Heart left ventricle (tissue), 16 donors: ENCODE results near the gene IQGAP2. TPM values are rescaled to one million over a fixed set of nuclear protein-coding genes. Genes with fewer than 3 reads are reported as not detected.

Experiments
- ATAC-seq, 4 donors: fragments of 200-7000 bp; cut with Tn5 transposase; one replicate each; pipeline ENCODE4 v1.9.1; 2020 to 2022; ENCODE audit warnings: moderate library complexity in 4 of 4, mild to moderate bottlenecking in 3 of 4, moderate number of reproducible peaks in 1 of 4
- DNase-seq, 5 donors: peaks; one replicate each; pipeline ENCODE4 v3.0.0-alpha.2; 2020
- H3K27ac ChIP-seq, 12 donors: fragments of 200-600 bp; sonication (generic) in 4 of 12; one replicate each; pipeline versions ENCODE4 v1.5.0 to v1.8.0; 2016 to 2022; ENCODE audit warnings: mild to moderate bottlenecking in 2 of 12
- H3K27me3 ChIP-seq, 9 donors: fragments of 200-600 bp; sonication (generic) in 2 of 9; one replicate each; pipeline versions ENCODE4 v1.5.1 to v1.8.0; 2016 to 2022; ENCODE audit warnings: mild to moderate bottlenecking in 3 of 9
- H3K36me3 ChIP-seq, 9 donors: fragments of 200-600 bp; sonication (generic) in 2 of 9; one replicate each; pipeline versions ENCODE4 v1.5.0 to v1.8.0; 2018 to 2022; ENCODE audit warnings: mild to moderate bottlenecking in 2 of 9
- H3K4me1 ChIP-seq, 12 donors: fragments of 200-600 bp; sonication (generic) in 4 of 12; one replicate each; pipeline versions ENCODE4 v1.5.0 to v1.8.0; 2016 to 2022; ENCODE audit warnings: mild to moderate bottlenecking in 3 of 12
- H3K4me3 ChIP-seq, 12 donors: fragments of 200-600 bp; sonication (generic) in 4 of 12; one replicate each; pipeline versions ENCODE4 v1.5.0 to v1.8.0; 2017 to 2022; ENCODE audit warnings: mild to moderate bottlenecking in 9 of 12, moderate library complexity in 4 of 12
- H3K9me3 ChIP-seq, 12 donors: fragments of 200-600 bp; sonication (generic) in 4 of 12; one replicate each; pipeline versions ENCODE4 v1.5.0 to v1.8.0; 2016 to 2022; ENCODE audit warnings: mild to moderate bottlenecking in 1 of 12
- CTCF ChIP-seq, 12 donors: fragments of 200-600 bp; sonication (generic) in 4 of 12; IDR thresholded peaks; one replicate each; pipeline versions ENCODE4 v1.5.0 to v1.8.0; 2018 to 2022; ENCODE audit warnings: antibody characterized with exemption in 12 of 12, mild to moderate bottlenecking in 5 of 12
- POLR2A ChIP-seq, 2 donors: fragments of 450-650 bp; IDR thresholded peaks; one replicate each; pipeline ENCODE4 v1.6.1; 2017; ENCODE audit warnings: antibody characterized with exemption in 2 of 2, mild to moderate bottlenecking in 2 of 2, moderate library complexity in 2 of 2
- WGBS, 4 donors: extraction: QIAGEN DNeasy Blood & Tissue Kit in 2 of 4; methylation state at CpG; one replicate each; pipeline versions ENCODE4 v1.1.5 to v1.1.7; 2013 to 2018; 5-methylcytosine and 5-hydroxymethylcytosine counted together
- intact Hi-C, 10 donors: fragments of 100-400 bp; cut with DNase I; formaldehyde crosslinking; loops; one replicate each; pipeline versions ENCODE4 v1.11.1 to v1.14.2; 2022
- polyA plus RNA-seq, 2 donors: library from polyadenylated mRNA; stranded (reverse); fragments of 200-250 nt; gene quantifications; one replicate each; pipeline ENCODE4 v1.2.3, GENCODE V29; 2013
- total RNA-seq, 9 donors: library from RNA; depleted of rRNA in 2 of 9; stranded (reverse); fragments of >200 nt in 2 of 9; fragmentation: NEBNext Ultra II Directional in 3 of 9; extraction: Animal tissue kit (Norgen Biotek cat#: 25700) in 3 of 9; gene quantifications; one replicate each; pipeline versions ENCODE4 v1.1.0 to v1.2.4, GENCODE V29; 2016 to 2023
- donor health status: ischemic (EF 13 %, LVEDD 7.1; RV severe dilation, severe dysfunction).
- donor health status: healthy with polysubstance abuse.
- donor health status: DM: no; HTN: yes; CAD: no.
- donor health status: DM: no; HTN: no; CAD: no.
- donor health status: ischemic (EF 25% LVEDD 6.9; RV normal size, moderate dysfunction).
- donor health status: ischemic (EF 25% LVEDD 5.7; RV mildly dilated, moderate dysfunction).
- donor health status: healthy.
- donor health status: DM: yes; HTN: yes; CAD: no.
- donor health status: ischemic (EF 35%, LVEDD 5.7; RV mildly dilated, moderate dysfunction).
- donor health status: nonischemic (EF 11% LVEDD 7.7; RV severe dilation, severe dysfunction).
- donor health status: DM: yes; HTN: yes; CAD: no.
- donor health status: PGD.
- donor health status: ischemic (EF 29% LVEDD 5.4; RV normal size, mild dysfunction).
- donor health status: nonischemic (EF 23%, LVEDD 6.1; RV moderate dilation, normal function).

Gene IQGAP2
- total and polyA plus RNA-seq, 11 donors, result 1.7 to 35.4 (median 6.1) TPM

GRCh38 chr5:76504901-76505564 is 101.9 kb downstream of the IQGAP2 start:
- Histone ChIP-seq H3K9me3 (no peaks in the 10 kb centered on the region), H3K27ac (no peak overlapping the region), H3K27me3 (peaks cover 0 to 4% (median 0%) of the 10 kb centered on the region in 9 donors), H3K36me3 (no peaks in the 10 kb centered on the region), H3K4me3 (no peak overlapping the region), H3K4me1 (peaks cover 0 to 7% (median 0%) of the 10 kb centered on the region in 12 donors)
- DNase-seq (no peak), ATAC-seq (no peak)
- TF ChIP-seq POLR2A (IDR thresholded peaks at IDR 0.05), result no peak
- TF ChIP-seq CTCF (IDR thresholded peaks at IDR 0.05), result no peak
- WGBS, 4 donors, result 80 to 85% (median 84%) methylated on average over 4 of the region's 4 CpGs
- intact Hi-C loops, result no loop called here

GRCh38 chr5:76513476-76513875 is 110.4 kb downstream of the IQGAP2 start:
- intact Hi-C loops, result no loop called here
- 53 to 70% (median 63%) methylated on average over 1 of the region's 1 CpG for WGBS, 4 donors
- TF ChIP-seq CTCF (IDR thresholded peaks at IDR 0.05) (no peak), POLR2A (IDR thresholded peaks at IDR 0.05) (no peak)
- Histone ChIP-seq H3K9me3 (no peaks in the 10 kb centered on the region), H3K36me3 (no peaks in the 10 kb centered on the region), H3K4me1 (no peaks in the 10 kb centered on the region), H3K27me3 (no peaks in the 10 kb centered on the region), H3K4me3 (no peak overlapping the region), H3K27ac (no peak overlapping the region)
- DNase-seq, result no peak
- ATAC-seq, result no peak

- Histone ChIP-seq H3K27me3 (no peaks in the 10 kb centered on the region), H3K4me3 (no peak overlapping the region), H3K27ac (no peak overlapping the region), H3K9me3 (no peaks in the 10 kb centered on the region), H3K36me3 (no peaks in the 10 kb centered on the region), H3K4me1 (no peaks in the 10 kb centered on the region)
- intact Hi-C loops, result no loop called here
- WGBS, 4 donors, result 51 to 65% (median 57%) methylated on average over 4 of the region's 4 CpGs
- no peak for DNase-seq
- ATAC-seq, result no peak
- TF ChIP-seq CTCF (IDR thresholded peaks at IDR 0.05) (no peak), POLR2A (IDR thresholded peaks at IDR 0.05) (no peak)
Measured at GRCh38 chr5:76514292-76514691, 111.2 kb downstream of the IQGAP2 start.

- 62 to 70% (median 67%) methylated on average over 2 of the region's 2 CpGs for WGBS, 4 donors
- no peaks in the 10 kb centered on the region for H3K4me1 ChIP-seq
- H3K36me3 ChIP-seq, result no peaks in the 10 kb centered on the region
- no peak for TF ChIP-seq POLR2A (IDR thresholded peaks at IDR 0.05)
- TF ChIP-seq CTCF (IDR thresholded peaks at IDR 0.05), result no peak
- H3K27me3 ChIP-seq, result no peaks in the 10 kb centered on the region
- DNase-seq, result no peak
- intact Hi-C loops, result no loop called here
- ATAC-seq, result no peak
- H3K4me3 ChIP-seq, result no peak overlapping the region
- H3K27ac ChIP-seq, result no peak overlapping the region
- H3K9me3 ChIP-seq, result no peaks in the 10 kb centered on the region
Measured at GRCh38 chr5:76514713-76515112, 111.6 kb downstream of the IQGAP2 start.
